ENCODE data around the gene PCNA.

- TF ChIP-seq CTCF (conservative IDR thresholded peaks at IDR 0.05 in 1 of 2, IDR thresholded peaks at IDR 0.05 in 1 of 2; ENCODE audit: extremely low read depth in 1 of 2, insufficient read depth in 1 of 2, low read depth in 1 of 2, low read length in 2 of 2) (no peak), EZH2 (IDR thresholded peaks at IDR 0.05; ENCODE audit: borderline replicate concordance, low read length) (no peak)
Measured at GRCh38 chr20:5065166-5065878, 54.4 kb downstream of the PCNA start.
